ENCODE results near the gene CASQ2. TPM values are rescaled to one million over a fixed set of nuclear protein-coding genes. Genes with fewer than 3 reads are reported as not detected.
A peak's percentile ranks its signal among the peaks of the same experiment; 100 is the strongest.

The CASQ2 gene
- polyA plus RNA-seq, 1 donor (not counting 4 experiments of a cell fraction or from before 2014, with no cell fraction given) = 0.04 TPM

DNA sequence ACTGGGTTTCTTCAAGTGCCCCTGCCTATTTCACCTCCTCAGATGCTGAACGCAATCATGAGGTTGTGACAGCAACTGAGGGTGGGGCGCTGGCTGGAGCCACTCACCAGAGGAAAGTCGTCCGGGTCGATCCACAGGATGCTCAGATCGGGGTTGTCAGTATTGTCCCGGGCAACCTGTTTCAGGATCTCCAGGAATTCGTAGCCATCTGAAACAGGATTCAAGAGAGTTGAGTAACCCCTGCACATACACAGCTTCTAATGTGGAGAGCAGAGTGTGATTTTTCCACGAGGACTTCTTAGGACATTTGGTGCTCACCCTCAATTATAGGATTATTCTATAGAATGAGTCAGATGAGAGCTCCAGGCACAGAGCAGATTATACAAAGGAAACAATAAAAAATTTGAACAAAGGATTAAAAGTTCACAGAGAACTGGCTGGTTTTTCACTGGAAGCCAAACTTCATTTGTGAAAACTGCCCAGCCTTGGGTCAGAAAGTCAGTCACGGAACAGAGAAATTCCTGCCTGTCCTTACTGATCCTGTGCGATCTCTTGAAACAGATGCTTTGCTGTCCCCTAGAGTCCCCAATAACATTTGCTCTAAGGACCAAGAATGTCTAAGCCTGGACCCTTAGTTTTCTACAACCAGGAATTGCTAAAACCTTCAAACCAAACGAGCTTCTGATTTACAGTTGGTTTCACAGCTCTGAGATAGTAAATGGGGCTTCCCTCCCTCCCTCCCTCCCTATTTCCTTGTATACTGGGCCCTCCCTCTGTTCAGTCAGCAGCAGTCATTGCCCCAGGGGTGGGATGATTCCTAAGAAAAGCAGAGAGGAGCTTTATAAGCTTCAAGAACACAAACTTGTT, 63.2 kb downstream of the CASQ2 start:
- Histone ChIP-seq H4K20me1 (ENCODE audit: control insufficient read depth, extremely low read depth, insufficient read depth, low read length) (no peaks in the 10 kb centered on the region), H3K9ac (ENCODE audit: control insufficient read depth, extremely low read depth, insufficient read depth, low read length) (peak overlapping the region; percentile 49), H3K79me2 (ENCODE audit: control insufficient read depth, insufficient read depth, low read length) (no peaks in the 10 kb centered on the region), H3K4me2 (ENCODE audit: control insufficient read depth, extremely low read depth, insufficient read depth, low read depth, low read length) (peak overlapping the region; percentile 52), H3K9me3 (ENCODE audit: control insufficient read depth, low read depth, low read length) (no peaks in the 10 kb centered on the region), H3K9me1 (ENCODE audit: control insufficient read depth, extremely low read depth, insufficient read depth, low read length) (no peaks in the 10 kb centered on the region), H3K27me3 (ENCODE audit: control insufficient read depth, extremely low read depth, insufficient read depth, low read length) (no peaks in the 10 kb centered on the region), H2AFZ (ENCODE audit: control insufficient read depth, low read length) (peak overlapping the region; percentile 4), H3K36me3 (ENCODE audit: control insufficient read depth in 2 of 2, extremely low read depth in 1 of 2, insufficient read depth in 2 of 2, low read length in 2 of 2) (no peaks in the 10 kb centered on the region), H3K27ac (ENCODE audit: control insufficient read depth, insufficient read depth, low read length) (peak overlapping the region; percentile 65), H3K4me1 (ENCODE audit: control insufficient read depth, extremely low read depth, insufficient read depth, low read length) (peaks cover 18% of the 10 kb centered on the region), H3K4me3 (ENCODE audit: control insufficient read depth in 2 of 3, extremely low read depth in 1 of 3, insufficient read depth in 2 of 3, low read depth in 1 of 3, low read length in 3 of 3) (no peak overlapping the region)
- TF ChIP-seq, protein P1, sequence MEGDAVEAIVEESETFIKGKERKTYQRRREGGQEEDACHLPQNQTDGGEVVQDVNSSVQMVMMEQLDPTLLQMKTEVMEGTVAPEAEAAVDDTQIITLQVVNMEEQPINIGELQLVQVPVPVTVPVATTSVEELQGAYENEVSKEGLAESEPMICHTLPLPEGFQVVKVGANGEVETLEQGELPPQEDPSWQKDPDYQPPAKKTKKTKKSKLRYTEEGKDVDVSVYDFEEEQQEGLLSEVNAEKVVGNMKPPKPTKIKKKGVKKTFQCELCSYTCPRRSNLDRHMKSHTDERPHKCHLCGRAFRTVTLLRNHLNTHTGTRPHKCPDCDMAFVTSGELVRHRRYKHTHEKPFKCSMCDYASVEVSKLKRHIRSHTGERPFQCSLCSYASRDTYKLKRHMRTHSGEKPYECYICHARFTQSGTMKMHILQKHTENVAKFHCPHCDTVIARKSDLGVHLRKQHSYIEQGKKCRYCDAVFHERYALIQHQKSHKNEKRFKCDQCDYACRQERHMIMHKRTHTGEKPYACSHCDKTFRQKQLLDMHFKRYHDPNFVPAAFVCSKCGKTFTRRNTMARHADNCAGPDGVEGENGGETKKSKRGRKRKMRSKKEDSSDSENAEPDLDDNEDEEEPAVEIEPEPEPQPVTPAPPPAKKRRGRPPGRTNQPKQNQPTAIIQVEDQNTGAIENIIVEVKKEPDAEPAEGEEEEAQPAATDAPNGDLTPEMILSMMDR (optimal IDR thresholded peaks at IDR 0.05 in 1 of 3, IDR thresholded peaks at IDR 0.05 in 1 of 3, conservative IDR thresholded peaks at IDR 0.05 in 1 of 3; ENCODE audit: extremely low read depth in 1 of 3, insufficient read depth in 2 of 3, low read length in 3 of 3) = no peak
- TF ChIP-seq EZH2 (IDR thresholded peaks at IDR 0.05; ENCODE audit: low read length) = no peak
- DNase-seq (ENCODE audit: low read depth, low spot score) = no peak
- dilution Hi-C loops (cut with MboI; ENCODE audit: extremely low pct_ligation_motif_present, low sequenced_read_pairs) = no loop called here
- FAIRE-seq = peak; percentile 49

DNA sequence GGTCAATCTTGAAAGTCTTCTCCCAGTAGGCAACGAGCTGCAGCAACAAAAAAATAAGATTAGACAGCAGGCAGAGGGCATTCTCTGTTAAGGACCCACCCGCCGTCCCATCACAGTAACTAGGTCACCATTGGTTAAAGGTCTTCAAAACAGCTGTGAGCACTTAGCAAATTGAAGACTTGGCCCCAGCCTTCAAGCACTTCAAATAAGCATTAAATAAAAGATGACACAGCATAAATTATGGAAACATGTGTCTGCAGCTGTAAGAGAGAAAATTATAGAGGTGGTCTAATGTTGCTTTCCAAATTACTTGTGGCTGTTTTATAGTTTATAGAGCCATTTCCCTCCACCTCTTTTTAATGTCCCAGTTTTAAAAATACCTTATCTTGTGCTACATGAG, 65.6 kb downstream of the CASQ2 start:
- no peak for DNase-seq (ENCODE audit: low read depth, low spot score)
- FAIRE-seq = no peak
- Histone ChIP-seq H3K4me1 (ENCODE audit: control insufficient read depth, extremely low read depth, insufficient read depth, low read length) (peaks cover 18% of the 10 kb centered on the region), H3K27ac (ENCODE audit: control insufficient read depth, insufficient read depth, low read length) (no peak overlapping the region), H4K20me1 (ENCODE audit: control insufficient read depth, extremely low read depth, insufficient read depth, low read length) (no peaks in the 10 kb centered on the region), H3K9me1 (ENCODE audit: control insufficient read depth, extremely low read depth, insufficient read depth, low read length) (no peaks in the 10 kb centered on the region), H2AFZ (ENCODE audit: control insufficient read depth, low read length) (no peak overlapping the region), H3K9ac (ENCODE audit: control insufficient read depth, extremely low read depth, insufficient read depth, low read length) (no peak overlapping the region), H3K9me3 (ENCODE audit: control insufficient read depth, low read depth, low read length) (no peaks in the 10 kb centered on the region), H3K4me3 (ENCODE audit: control insufficient read depth in 2 of 3, extremely low read depth in 1 of 3, insufficient read depth in 2 of 3, low read depth in 1 of 3, low read length in 3 of 3) (no peak overlapping the region), H3K4me2 (ENCODE audit: control insufficient read depth, extremely low read depth, insufficient read depth, low read depth, low read length) (no peak overlapping the region), H3K79me2 (ENCODE audit: control insufficient read depth, insufficient read depth, low read length) (no peaks in the 10 kb centered on the region), H3K27me3 (ENCODE audit: control insufficient read depth, extremely low read depth, insufficient read depth, low read length) (no peaks in the 10 kb centered on the region), H3K36me3 (ENCODE audit: control insufficient read depth in 2 of 2, extremely low read depth in 1 of 2, insufficient read depth in 2 of 2, low read length in 2 of 2) (no peaks in the 10 kb centered on the region)
- no peak for TF ChIP-seq EZH2 (IDR thresholded peaks at IDR 0.05; ENCODE audit: low read length)
- dilution Hi-C loops (cut with MboI; ENCODE audit: extremely low pct_ligation_motif_present, low sequenced_read_pairs) = no loop called here
